ENCODE data around the gene PRRC2B. TPM values are rescaled to one million over a fixed set of nuclear protein-coding genes. Genes with fewer than 3 reads are reported as not detected.

Gene PRRC2B
- total RNA-seq, 1 experiment from 2014 or later = 200 TPM

DNA sequence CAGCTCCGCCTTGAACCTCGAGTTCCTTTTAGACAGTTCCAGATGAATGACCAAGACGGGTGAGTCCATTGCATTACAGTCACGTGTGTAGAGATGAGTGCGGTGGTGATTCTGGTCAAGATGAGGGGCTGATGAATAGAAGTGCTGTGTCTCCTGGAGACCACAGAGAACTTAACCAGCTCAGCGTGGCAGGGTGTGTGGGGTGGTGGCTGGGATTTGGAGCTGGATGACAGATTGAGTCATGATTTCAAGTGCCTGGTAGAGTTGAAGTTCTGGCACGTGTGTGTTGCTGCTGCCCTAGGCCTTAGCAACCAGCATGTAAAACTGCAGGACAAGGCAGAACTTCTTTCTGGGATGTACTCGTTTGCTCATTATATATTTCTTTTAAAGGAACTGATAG is 53.3 kb downstream of the PRRC2B start:
- POLR2A ChIA-PET = no interaction called here
- Histone ChIP-seq H3K27me3 (ENCODE audit: control insufficient read depth, insufficient read depth, low read length) (no peaks in the 10 kb centered on the region), H3K4me3 (ENCODE audit: low read depth in 2 of 2, low read length in 2 of 2) (no peak overlapping the region), H3K9me3 (ENCODE audit: control insufficient read depth, insufficient read depth, low read depth, low read length) (no peaks in the 10 kb centered on the region), H3K27ac (ENCODE audit: low read length) (no peak overlapping the region), H3K36me3 (ENCODE audit: control insufficient read depth, insufficient read depth, low read length) (peaks cover 26% of the 10 kb centered on the region), H3K4me1 (ENCODE audit: control insufficient read depth, insufficient read depth, low read length) (no peaks in the 10 kb centered on the region)
- ATAC-seq (no peak), DNase-seq (ENCODE audit: low read depth, low spot score) (no peak)
- in situ Hi-C loops (cut with HindIII; ENCODE audit: low pct_unique_long_range_greater_than_20kb, low sequenced_read_pairs) = no loop called here
- CTCF ChIA-PET = no interaction called here
- BruUV-seq (replicated peaks) = no TSS peak
- intact Hi-C loops (cut with micrococcal nuclease; ENCODE audit: unreplicated experiment) = no loop called here
- TF ChIP-seq TCF7L2 (IDR thresholded peaks at IDR 0.05; ENCODE audit: low read depth, low read length) = no peak

DNA sequence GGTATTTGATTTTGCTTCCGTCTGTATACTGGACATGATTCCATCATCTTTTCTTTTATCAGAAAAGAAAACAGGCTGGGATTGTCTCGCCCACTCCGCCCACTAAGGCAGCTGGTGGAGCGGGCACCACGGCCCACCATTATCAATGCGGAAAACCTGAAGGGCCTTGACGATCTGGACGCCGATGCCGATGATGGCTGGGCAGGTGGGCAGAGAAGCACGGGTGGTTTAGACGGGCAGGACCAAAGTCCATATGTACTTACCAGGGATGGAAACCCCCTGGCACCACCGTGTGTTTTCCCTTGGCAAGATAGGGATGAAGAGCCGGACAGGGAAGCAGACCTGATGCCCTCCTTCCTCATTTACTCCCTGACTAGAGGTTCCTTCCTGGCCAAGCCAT is 53.7 kb downstream of the PRRC2B start:
- Histone ChIP-seq H3K27me3 (ENCODE audit: control insufficient read depth, insufficient read depth, low read length) (no peaks in the 10 kb centered on the region), H3K36me3 (ENCODE audit: control insufficient read depth, insufficient read depth, low read length) (peaks cover 26% of the 10 kb centered on the region), H3K9me3 (ENCODE audit: control insufficient read depth, insufficient read depth, low read depth, low read length) (no peaks in the 10 kb centered on the region), H3K4me1 (ENCODE audit: control insufficient read depth, insufficient read depth, low read length) (no peaks in the 10 kb centered on the region), H3K4me3 (ENCODE audit: low read depth in 2 of 2, low read length in 2 of 2) (no peak overlapping the region), H3K27ac (ENCODE audit: low read length) (no peak overlapping the region)
- in situ Hi-C loops (cut with HindIII; ENCODE audit: low pct_unique_long_range_greater_than_20kb, low sequenced_read_pairs) = no loop called here
- ChIA-PET CTCF (no interaction called here), POLR2A (no interaction called here)
- intact Hi-C loops (cut with micrococcal nuclease; ENCODE audit: unreplicated experiment) = no loop called here
- BruUV-seq (replicated peaks) = TSS peak; percentile 13
- no peak for DNase-seq (ENCODE audit: low read depth, low spot score)
- TF ChIP-seq, protein P1, sequence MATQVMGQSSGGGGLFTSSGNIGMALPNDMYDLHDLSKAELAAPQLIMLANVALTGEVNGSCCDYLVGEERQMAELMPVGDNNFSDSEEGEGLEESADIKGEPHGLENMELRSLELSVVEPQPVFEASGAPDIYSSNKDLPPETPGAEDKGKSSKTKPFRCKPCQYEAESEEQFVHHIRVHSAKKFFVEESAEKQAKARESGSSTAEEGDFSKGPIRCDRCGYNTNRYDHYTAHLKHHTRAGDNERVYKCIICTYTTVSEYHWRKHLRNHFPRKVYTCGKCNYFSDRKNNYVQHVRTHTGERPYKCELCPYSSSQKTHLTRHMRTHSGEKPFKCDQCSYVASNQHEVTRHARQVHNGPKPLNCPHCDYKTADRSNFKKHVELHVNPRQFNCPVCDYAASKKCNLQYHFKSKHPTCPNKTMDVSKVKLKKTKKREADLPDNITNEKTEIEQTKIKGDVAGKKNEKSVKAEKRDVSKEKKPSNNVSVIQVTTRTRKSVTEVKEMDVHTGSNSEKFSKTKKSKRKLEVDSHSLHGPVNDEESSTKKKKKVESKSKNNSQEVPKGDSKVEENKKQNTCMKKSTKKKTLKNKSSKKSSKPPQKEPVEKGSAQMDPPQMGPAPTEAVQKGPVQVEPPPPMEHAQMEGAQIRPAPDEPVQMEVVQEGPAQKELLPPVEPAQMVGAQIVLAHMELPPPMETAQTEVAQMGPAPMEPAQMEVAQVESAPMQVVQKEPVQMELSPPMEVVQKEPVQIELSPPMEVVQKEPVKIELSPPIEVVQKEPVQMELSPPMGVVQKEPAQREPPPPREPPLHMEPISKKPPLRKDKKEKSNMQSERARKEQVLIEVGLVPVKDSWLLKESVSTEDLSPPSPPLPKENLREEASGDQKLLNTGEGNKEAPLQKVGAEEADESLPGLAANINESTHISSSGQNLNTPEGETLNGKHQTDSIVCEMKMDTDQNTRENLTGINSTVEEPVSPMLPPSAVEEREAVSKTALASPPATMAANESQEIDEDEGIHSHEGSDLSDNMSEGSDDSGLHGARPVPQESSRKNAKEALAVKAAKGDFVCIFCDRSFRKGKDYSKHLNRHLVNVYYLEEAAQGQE (IDR thresholded peaks at IDR 0.05; ENCODE audit: insufficient read depth in 1 of 2, low read depth in 2 of 2, low read length in 1 of 2) = no peak
- no peak for TF ChIP-seq SIN3A (IDR thresholded peaks at IDR 0.05; ENCODE audit: borderline replicate concordance, insufficient read depth, low read depth, low read length)
- TF ChIP-seq, protein P2, sequence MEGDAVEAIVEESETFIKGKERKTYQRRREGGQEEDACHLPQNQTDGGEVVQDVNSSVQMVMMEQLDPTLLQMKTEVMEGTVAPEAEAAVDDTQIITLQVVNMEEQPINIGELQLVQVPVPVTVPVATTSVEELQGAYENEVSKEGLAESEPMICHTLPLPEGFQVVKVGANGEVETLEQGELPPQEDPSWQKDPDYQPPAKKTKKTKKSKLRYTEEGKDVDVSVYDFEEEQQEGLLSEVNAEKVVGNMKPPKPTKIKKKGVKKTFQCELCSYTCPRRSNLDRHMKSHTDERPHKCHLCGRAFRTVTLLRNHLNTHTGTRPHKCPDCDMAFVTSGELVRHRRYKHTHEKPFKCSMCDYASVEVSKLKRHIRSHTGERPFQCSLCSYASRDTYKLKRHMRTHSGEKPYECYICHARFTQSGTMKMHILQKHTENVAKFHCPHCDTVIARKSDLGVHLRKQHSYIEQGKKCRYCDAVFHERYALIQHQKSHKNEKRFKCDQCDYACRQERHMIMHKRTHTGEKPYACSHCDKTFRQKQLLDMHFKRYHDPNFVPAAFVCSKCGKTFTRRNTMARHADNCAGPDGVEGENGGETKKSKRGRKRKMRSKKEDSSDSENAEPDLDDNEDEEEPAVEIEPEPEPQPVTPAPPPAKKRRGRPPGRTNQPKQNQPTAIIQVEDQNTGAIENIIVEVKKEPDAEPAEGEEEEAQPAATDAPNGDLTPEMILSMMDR (IDR thresholded peaks at IDR 0.05) = no peak
- no peak for ATAC-seq

DNA sequence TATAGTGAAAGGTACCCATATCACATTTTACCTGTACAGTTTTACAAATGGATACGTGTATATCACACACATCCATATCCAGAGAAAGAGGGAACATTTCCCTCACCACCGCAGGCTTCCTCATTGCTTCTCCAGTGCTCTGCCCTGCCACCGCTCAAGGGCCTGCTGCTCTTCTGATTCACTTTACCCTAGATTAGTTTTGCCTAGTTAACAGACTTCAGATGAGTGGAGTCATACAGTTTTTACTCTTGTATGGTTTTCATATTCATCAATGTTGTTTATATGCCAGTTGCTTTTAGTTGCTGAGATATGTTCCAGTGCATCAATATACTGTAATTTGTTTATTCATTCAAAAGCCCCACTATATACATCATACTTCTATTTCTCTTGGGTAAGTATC is 54.9 kb downstream of the PRRC2B start:
- Histone ChIP-seq H3K27me3 (ENCODE audit: control insufficient read depth, insufficient read depth, low read length) (no peaks in the 10 kb centered on the region), H3K4me3 (ENCODE audit: low read depth in 2 of 2, low read length in 2 of 2) (no peak overlapping the region), H3K27ac (ENCODE audit: low read length) (no peak overlapping the region), H3K4me1 (ENCODE audit: control insufficient read depth, insufficient read depth, low read length) (no peaks in the 10 kb centered on the region), H3K36me3 (ENCODE audit: control insufficient read depth, insufficient read depth, low read length) (peaks cover 26% of the 10 kb centered on the region), H3K9me3 (ENCODE audit: control insufficient read depth, insufficient read depth, low read depth, low read length) (no peaks in the 10 kb centered on the region)
- in situ Hi-C loops (cut with HindIII; ENCODE audit: low pct_unique_long_range_greater_than_20kb, low sequenced_read_pairs) (no loop called here), intact Hi-C loops (cut with micrococcal nuclease; ENCODE audit: unreplicated experiment) (no loop called here)
- BruUV-seq (replicated peaks) = no TSS peak
- ChIA-PET CTCF (no interaction called here), POLR2A (no interaction called here)
- ATAC-seq (no peak), DNase-seq (ENCODE audit: low read depth, low spot score) (no peak)
- TF ChIP-seq TCF7L2 (IDR thresholded peaks at IDR 0.05; ENCODE audit: low read depth, low read length) (no peak), POLR2AphosphoS5 (IDR thresholded peaks at IDR 0.05; ENCODE audit: low read depth, low read length) (no peak)
- TF ChIP-seq, protein P1 (IDR thresholded peaks at IDR 0.05; ENCODE audit: insufficient read depth in 1 of 2, low read depth in 2 of 2, low read length in 1 of 2) = no peak
- TF ChIP-seq, protein P2 (IDR thresholded peaks at IDR 0.05) = no peak

Measured in Panc1 (cell line).